SK-N-SH (cell line): ENCODE results near the gene ZNF90. TPM values are rescaled to one million over a fixed set of nuclear protein-coding genes. Genes with fewer than 3 reads are reported as not detected.

Experiments used
- CTCF ChIA-PET: fragments of 300-600, 350-600 bp; formaldehyde crosslinking; extraction: SDS; loops from one replicate; lab custom pipeline; 2021; lab: Yijun Ruan, JAX
- POLR2A ChIA-PET: fragments of 350-600 bp; sonication (Branson Sonifier 250); formaldehyde crosslinking; extraction: SDS; loops from one replicate; lab custom pipeline; 2020; ENCODE audit warnings: antibody characterized with exemption, inconsistent platforms; lab: Yijun Ruan, JAX
- DNase-seq: peaks from one replicate; pipeline ENCODE4 v3.0.0; 2012
- H2AFZ ChIP-seq: fragments of 200-600 bp; sonication (generic); 2 replicates; pipeline ENCODE4 v1.8.1; 2016; ENCODE audit warnings: antibody characterized with exemption, mild to moderate bottlenecking, low read depth
- H3F3A ChIP-seq: fragments of 200-600 bp; sonication (generic); replicated peaks from 2 replicates; pipeline ENCODE3; 2016; ENCODE audit warnings: antibody characterized with exemption, mild to moderate bottlenecking; ENCODE audit not compliant: insufficient read depth
- H3K27ac ChIP-seq, 2 experiments: fragments of 200-500 bp in 1 of 2; fragments of 200-600 bp in 1 of 2; sonication (Bioruptor generic) in 1 of 2; sonication (generic), shearing (Covaris generic) in 1 of 2; 2 replicates each; pipeline versions ENCODE4 v1.5.1 to v1.6.1; 2014 to 2016; ENCODE audit warnings: low read depth in 2 of 2, inconsistent platforms in 1 of 2, low read length in 1 of 2, mild to moderate bottlenecking in 1 of 2, mixed read lengths in 1 of 2
- H3K27me3 ChIP-seq: fragments of 200-600 bp; sonication (generic), shearing (Covaris generic); 2 replicates; pipeline ENCODE4 v1.6.1; 2016; ENCODE audit warnings: mixed run types; ENCODE audit not compliant: insufficient read depth
- H3K36me3 ChIP-seq, 2 experiments: fragments of 200-500 bp in 1 of 2; fragments of 200-600 bp in 1 of 2; sonication (Bioruptor generic) in 1 of 2; sonication (generic) in 1 of 2; replicated peaks in 1 of 2; 2 replicates each; pipeline versions ENCODE3 to v1.5.1; 2014 to 2016; ENCODE audit warnings: low read length in 1 of 2, mild to moderate bottlenecking in 1 of 2; ENCODE audit not compliant: insufficient read depth in 2 of 2, control insufficient read depth in 1 of 2
- H3K4me1 ChIP-seq, 2 experiments: fragments of 200-500 bp in 1 of 2; fragments of 200-600 bp in 1 of 2; sonication (Bioruptor generic) in 1 of 2; sonication (generic), shearing (Covaris generic) in 1 of 2; 2 replicates each; pipeline versions ENCODE4 v1.5.1 to v1.6.1; 2014 to 2016; ENCODE audit warnings: low read depth in 1 of 2, low read length in 1 of 2, mixed run types in 1 of 2; ENCODE audit not compliant: insufficient read depth in 2 of 2, control insufficient read depth in 1 of 2
- H3K4me2 ChIP-seq: fragments of 200-600 bp; sonication (generic), shearing (Covaris generic); 2 replicates; pipeline ENCODE4 v1.6.1; 2017; ENCODE audit warnings: mixed run types
- H3K4me3 ChIP-seq, 2 experiments: fragments of 200-500 bp in 1 of 2; fragments of 200-600 bp in 1 of 2; sonication (Bioruptor generic) in 1 of 2; sonication (generic), shearing (Covaris generic) in 1 of 2; 2 replicates each; pipeline versions ENCODE4 v1.5.1 to v1.8.1; 2014 to 2016; ENCODE audit warnings: low read depth in 2 of 2, inconsistent platforms in 1 of 2, low read length in 1 of 2, mild to moderate bottlenecking in 1 of 2, mixed read lengths in 1 of 2, moderate library complexity in 1 of 2
- H3K79me2 ChIP-seq: fragments of 200-600 bp; sonication (generic); 2 replicates; pipeline ENCODE4 v1.8.1; 2017; ENCODE audit warnings: mild to moderate bottlenecking; ENCODE audit not compliant: insufficient read depth
- H3K9ac ChIP-seq: fragments of 200-600 bp; sonication (generic); 2 replicates; pipeline ENCODE4 v1.6.1; 2017; ENCODE audit warnings: mixed run types
- H3K9me2 ChIP-seq: fragments of 200-600 bp; sonication (generic); 2 replicates; pipeline ENCODE4 v1.6.1; 2017; ENCODE audit warnings: mixed run types
- H3K9me3 ChIP-seq: fragments of 200-600 bp; sonication (generic); 2 replicates; pipeline ENCODE4 v1.6.1; 2017; ENCODE audit warnings: mixed run types, mild to moderate bottlenecking, moderate library complexity
- H4K20me1 ChIP-seq: fragments of 200-600 bp; sonication (generic); 2 replicates; pipeline ENCODE4 v1.6.1; 2017; ENCODE audit warnings: mild to moderate bottlenecking, mixed run types; ENCODE audit not compliant: insufficient read depth
- CTCF ChIP-seq: fragments of 200-600 bp; sonication (generic); IDR thresholded peaks from 2 replicates; pipeline ENCODE4 v1.6.1; 2017; ENCODE audit warnings: antibody characterized with exemption, mild to moderate bottlenecking, moderate library complexity
- ELF1 ChIP-seq: IDR thresholded peaks from 2 replicates; pipeline ENCODE4 v1.4.0; 2012
- EP300 ChIP-seq, 2 experiments: IDR thresholded peaks; 2 replicates each; pipeline versions ENCODE4 v1.4.0 to v1.6.1; 2012; ENCODE audit warnings: borderline replicate concordance in 1 of 2, low read depth in 1 of 2, low read length in 1 of 2
- FOSL2 ChIP-seq: IDR thresholded peaks from 2 replicates; pipeline ENCODE4 v1.4.0; 2012; ENCODE audit warnings: low read depth, mild to moderate bottlenecking, moderate library complexity, borderline replicate concordance
- JUND ChIP-seq: IDR thresholded peaks from 2 replicates; pipeline ENCODE4 v1.4.0; 2012
- MEF2A ChIP-seq: IDR thresholded peaks from 2 replicates; pipeline ENCODE4 v1.4.0; 2012; ENCODE audit warnings: low read depth, borderline replicate concordance
- NFIC ChIP-seq: IDR thresholded peaks from 2 replicates; pipeline ENCODE4 v1.4.0; 2012; ENCODE audit warnings: borderline replicate concordance
- NRF1 ChIP-seq: IDR thresholded peaks from 2 replicates; pipeline ENCODE4 v1.6.1; 2012; ENCODE audit warnings: low read depth, mild to moderate bottlenecking, low read length
- POLR2AphosphoS5 ChIP-seq: IDR thresholded peaks from 2 replicates; pipeline ENCODE4 v1.6.1; 2012; ENCODE audit warnings: low read depth, low read length
- REST ChIP-seq: IDR thresholded peaks from 2 replicates; pipeline ENCODE4 v1.6.1; 2012; ENCODE audit warnings: mild to moderate bottlenecking, low read depth, low read length, moderate library complexity
- RFX5 ChIP-seq: IDR thresholded peaks from 2 replicates; pipeline ENCODE4 v1.6.1; 2012; ENCODE audit warnings: mild to moderate bottlenecking, improper control_type of control experiment, low read length
- RXRA ChIP-seq: IDR thresholded peaks from 2 replicates; pipeline ENCODE4 v1.4.0; 2012; ENCODE audit warnings: low read depth, mild to moderate bottlenecking, borderline replicate concordance
- SIN3A ChIP-seq: IDR thresholded peaks from 2 replicates; pipeline ENCODE4 v1.6.1; 2012; ENCODE audit warnings: low read depth, mild to moderate bottlenecking, low read length, moderate library complexity, borderline replicate concordance
- SMC3 ChIP-seq: IDR thresholded peaks from 2 replicates; pipeline ENCODE4 v1.6.1; 2012; ENCODE audit warnings: low read depth, low read length, improper control_type of control experiment
- TEAD4 ChIP-seq: IDR thresholded peaks from 2 replicates; pipeline ENCODE4 v1.4.0; 2012; ENCODE audit warnings: mild to moderate bottlenecking, borderline replicate concordance; ENCODE audit not compliant: insufficient read depth
- ZBTB33 ChIP-seq: IDR thresholded peaks from 2 replicates; pipeline ENCODE4 v1.4.0; 2012; ENCODE audit warnings: low read depth, borderline replicate concordance
- WGBS: methylation state at CpG from one replicate; pipeline ENCODE4 v1.1.6; 2017; ENCODE audit warnings: low lambda C conversion rate; 5-methylcytosine and 5-hydroxymethylcytosine counted together
- polyA plus RNA-seq, 3 experiments: library from polyadenylated mRNA; depleted of rRNA; stranded (reverse); fragments of >200 nt; gene quantifications; 2 replicates each; pipeline ENCODE4 v1.2.3, GENCODE V29; 2012
- TF ChIP-seq, protein P1 (sequence below): IDR thresholded peaks from 2 replicates; pipeline ENCODE4 v1.4.0; 2012; ENCODE audit warnings: low read depth

ZNF90 gene
- polyA plus RNA-seq, 1 of the 3 experiments (the other 2 are of a cell fraction): 1.4 TPM

- TF ChIP-seq REST (no peak), MEF2A (no peak), ELF1 (peak; percentile 90), RFX5 (no peak), FOSL2 (no peak), ZBTB33 (no peak), POLR2AphosphoS5 (peak; percentile 84; the same call in 1 of the 2 replicates), RXRA (no peak)
Measured at GRCh38 chr19:20167020-20167644, 89.3 kb downstream of the ZNF90 start, which contains the start of gene ZNF486 (continued).

GRCh38 chr19:20167651-20168122 is 89.9 kb downstream of the ZNF90 start:
- peaks cover 6% of the 10 kb centered on the region for H3F3A ChIP-seq
- H3K36me3 ChIP-seq: peaks cover 0 to 30% of the 10 kb centered on the region in 2 experiments
- peak; percentile 20 for DNase-seq
- no peaks in the 10 kb centered on the region for H4K20me1 ChIP-seq
- no peak for TF ChIP-seq SMC3
- TF ChIP-seq TEAD4: no peak
- no peak for TF ChIP-seq JUND
- TF ChIP-seq POLR2AphosphoS5: no peak
- TF ChIP-seq MEF2A: no peak
- TF ChIP-seq, protein P1, sequence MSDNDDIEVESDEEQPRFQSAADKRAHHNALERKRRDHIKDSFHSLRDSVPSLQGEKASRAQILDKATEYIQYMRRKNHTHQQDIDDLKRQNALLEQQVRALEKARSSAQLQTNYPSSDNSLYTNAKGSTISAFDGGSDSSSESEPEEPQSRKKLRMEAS: no peak
- no peak for TF ChIP-seq CTCF
- no peak for TF ChIP-seq EP300 (IDR thresholded peaks at IDR 0.05; ENCODE audit: borderline replicate concordance in 1 of 2, low read depth in 1 of 2, low read length in 1 of 2)
- no peak for TF ChIP-seq ELF1
- no peak for TF ChIP-seq NFIC
- no peak for TF ChIP-seq NRF1
- no peak for TF ChIP-seq SIN3A
- 16% methylated on average over 22 of the region's 22 CpGs for WGBS
- H3K4me3 ChIP-seq: peak overlapping the region; percentile 72 to 95
- peak overlapping the region; percentile 82 for H3K4me2 ChIP-seq
- no peaks in the 10 kb centered on the region for H3K9me2 ChIP-seq
- CTCF ChIA-PET: no interaction called here
- POLR2A ChIA-PET: interaction anchor here (0.6 to 1.8 kb wide), 9 partner anchors 10 to 302 kb away, joined by 3 to 6 read pairs (median 3); partner anchors contain the start of genes ZNF253 and ZNF90
- peak overlapping the region; percentile 75 to 77 for H3K27ac ChIP-seq
- H3K9ac ChIP-seq: peak overlapping the region; percentile 87
- peak overlapping the region; percentile 89 for H2AFZ ChIP-seq
- peaks cover 53% of the 10 kb centered on the region for H3K79me2 ChIP-seq
- H3K4me1 ChIP-seq: no peaks in the 10 kb centered on the region; a peak in 1 of 4 replicates
- no peaks in the 10 kb centered on the region; the same call in 1 of the 2 replicates for H3K9me3 ChIP-seq
- H3K27me3 ChIP-seq: no peaks in the 10 kb centered on the region
